Testis (tissue), 3 donors: Measurements from ENCODE around the gene CLMN. TPM values are rescaled to one million over a fixed set of nuclear protein-coding genes. Genes with fewer than 3 reads are reported as not detected.

Experiments used
- DNase-seq: peaks from one replicate; pipeline ENCODE4 v3.0.0-alpha.2; 2019
- H3K27ac ChIP-seq, 2 donors: fragments of 200-600 bp; sonication (generic); one replicate each; pipeline ENCODE4 v1.5.1; 2019
- H3K27me3 ChIP-seq: fragments of 200-600 bp; sonication (generic); one replicate; pipeline ENCODE4 v1.5.1; 2019
- H3K36me3 ChIP-seq: fragments of 200-600 bp; sonication (generic); one replicate; pipeline ENCODE4 v1.5.1; 2017; ENCODE audit warnings: low read depth; ENCODE audit errors: missing control alignments
- H3K4me1 ChIP-seq: fragments of 200-600 bp; sonication (generic); one replicate; pipeline ENCODE4 v1.5.1; 2019
- H3K4me3 ChIP-seq, 2 donors: fragments of 200-600 bp; sonication (generic); one replicate each; pipeline ENCODE4 v1.5.1; 2017 to 2019
- H3K9me3 ChIP-seq: fragments of 200-600 bp; sonication (generic); one replicate; pipeline ENCODE4 v1.5.1; 2017
- POLR2A ChIP-seq: fragments of 450-650 bp; IDR thresholded peaks from one replicate; pipeline ENCODE4 v1.6.1; 2017; ENCODE audit warnings: antibody characterized with exemption, mild to moderate bottlenecking, moderate library complexity
- WGBS, 2 donors: methylation state at CpG; one replicate each; pipeline ENCODE4 v1.1.5; 2018; 5-methylcytosine and 5-hydroxymethylcytosine counted together
- intact Hi-C: fragments of 100-400 bp; cut with DNase I; formaldehyde crosslinking; loops from one replicate; pipeline ENCODE4 v1.15.1; 2023; ENCODE audit warnings: low total_unique reads
- microRNA-seq, 2 donors: library from miRNA; unstranded; fragments of <30 nt; microRNA quantifications; one replicate each; pipeline ENCODE4, GENCODE V29; 2016; ENCODE audit warnings: borderline number of aligned reads in 2 of 2, borderline replicate concordance in 1 of 2
- polyA plus RNA-seq: library from polyadenylated mRNA; stranded (reverse); fragments of 350-450 nt; fragmentation: Illumina TruSeq; extraction: RNeasy Lipid Tissue Mini Kit (QIAGEN cat#74804); gene quantifications from one replicate; pipeline ENCODE4 v1.2.3, GENCODE V29; 2014; ENCODE audit warnings: low read depth, low replicate concordance; ENCODE audit not compliant: insufficient read depth
- small RNA-seq, 2 donors: library from RNA; depleted of rRNA; stranded (forward); fragments of <200 nt; gene quantifications; one replicate each; pipeline ENCODE3, GENCODE V24; 2016
- total RNA-seq, 2 donors: library from RNA; depleted of rRNA; stranded (reverse); fragments of >200 nt; gene quantifications; one replicate each; pipeline ENCODE4 v1.2.3, GENCODE V29; 2016
- TF ChIP-seq, protein P1 (sequence below), 3 experiments: fragments of 450-650 bp in 2 of 3; fragments of 200-600 bp in 1 of 3; sonication (generic) in 1 of 3; IDR thresholded peaks; one replicate each; pipeline ENCODE4 v1.5.1; 2016 to 2019; ENCODE audit warnings: antibody characterized with exemption in 3 of 3, mild to moderate bottlenecking in 2 of 3, moderate library complexity in 1 of 3

CLMN gene
- total and polyA plus RNA-seq, 3 donors from 2014 or later, result 35.9 to 134 (median 68.0) TPM

DNA sequence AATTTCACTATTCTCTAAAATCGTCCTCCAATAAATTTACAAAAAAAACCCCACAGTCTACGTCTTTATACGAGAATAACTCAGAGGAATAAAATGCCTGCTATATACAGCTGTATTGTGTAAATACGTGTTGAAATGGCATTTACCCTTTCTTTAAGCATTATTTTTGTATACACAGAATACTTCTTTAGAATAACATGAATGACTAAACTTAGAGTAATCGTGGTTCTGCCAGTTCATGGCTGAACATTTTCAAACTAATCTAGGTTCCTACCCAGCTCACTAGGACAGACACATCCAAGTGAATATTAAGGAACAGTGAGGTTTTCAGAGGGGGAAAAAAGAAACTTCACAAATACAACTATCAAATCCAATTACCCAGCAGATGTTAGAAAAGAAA is 186.9 kb downstream of the CLMN start:
- TF ChIP-seq, protein P1, sequence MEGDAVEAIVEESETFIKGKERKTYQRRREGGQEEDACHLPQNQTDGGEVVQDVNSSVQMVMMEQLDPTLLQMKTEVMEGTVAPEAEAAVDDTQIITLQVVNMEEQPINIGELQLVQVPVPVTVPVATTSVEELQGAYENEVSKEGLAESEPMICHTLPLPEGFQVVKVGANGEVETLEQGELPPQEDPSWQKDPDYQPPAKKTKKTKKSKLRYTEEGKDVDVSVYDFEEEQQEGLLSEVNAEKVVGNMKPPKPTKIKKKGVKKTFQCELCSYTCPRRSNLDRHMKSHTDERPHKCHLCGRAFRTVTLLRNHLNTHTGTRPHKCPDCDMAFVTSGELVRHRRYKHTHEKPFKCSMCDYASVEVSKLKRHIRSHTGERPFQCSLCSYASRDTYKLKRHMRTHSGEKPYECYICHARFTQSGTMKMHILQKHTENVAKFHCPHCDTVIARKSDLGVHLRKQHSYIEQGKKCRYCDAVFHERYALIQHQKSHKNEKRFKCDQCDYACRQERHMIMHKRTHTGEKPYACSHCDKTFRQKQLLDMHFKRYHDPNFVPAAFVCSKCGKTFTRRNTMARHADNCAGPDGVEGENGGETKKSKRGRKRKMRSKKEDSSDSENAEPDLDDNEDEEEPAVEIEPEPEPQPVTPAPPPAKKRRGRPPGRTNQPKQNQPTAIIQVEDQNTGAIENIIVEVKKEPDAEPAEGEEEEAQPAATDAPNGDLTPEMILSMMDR (IDR thresholded peaks at IDR 0.05), result no peak
- no peak for TF ChIP-seq POLR2A
- Histone ChIP-seq H3K4me3 (no peak overlapping the region), H3K36me3 (no peaks in the 10 kb centered on the region), H3K27me3 (no peaks in the 10 kb centered on the region), H3K4me1 (peaks cover 15% of the 10 kb centered on the region), H3K27ac (no peak overlapping the region), H3K9me3 (no peaks in the 10 kb centered on the region)
- intact Hi-C loops, result no loop called here
- 93 to 97% methylated on average over 5 of the region's 5 CpGs for WGBS, 2 donors
- DNase-seq, result no peak

Small RNA genes within 50 kb of the gene (microRNA-seq; reads per million reads assigned to microRNA genes)
- gene MIR3173, result 5.5 to 8.3 reads per million in 2 donors

Small RNA genes within 50 kb of the gene (small RNA-seq; reads per million reads assigned to genes)
- gene MIR3173, result 0 to 0.09 reads per million in 2 donors

Other genes with a start within 250 kb of the CLMN start
- gene DICER1, start 162.4 kb downstream of the CLMN start, total RNA-seq, result 100 to 1,000 TPM in 1 of 2 donors, 10 to 100 TPM in 1; 88.1 to 111 TPM
- 31.7 TPM for gene DICER1, start 162.4 kb downstream of the CLMN start, polyA plus RNA-seq
- gene SYNE3, start 196.7 kb upstream of the CLMN start, total RNA-seq, result 10 to 100 TPM; 37.6 to 38.9 TPM
- 8.3 TPM for gene SYNE3, start 196.7 kb upstream of the CLMN start, polyA plus RNA-seq
- 10 to 100 TPM; 83.9 to 95.0 TPM for gene GLRX5, start 215.1 kb upstream of the CLMN start, total RNA-seq
- 101 TPM for gene GLRX5, start 215.1 kb upstream of the CLMN start, polyA plus RNA-seq